Measurements from ENCODE around the gene CHFR. TPM values are rescaled to one million over a fixed set of nuclear protein-coding genes. Genes with fewer than 3 reads are reported as not detected.

CHFR gene
- polyA plus RNA-seq, 1 donor from 2014 or later, result 89.3 TPM

GRCh38 chr12:132835076-132836025 lies 52.1 kb downstream of the CHFR start:
- TF ChIP-seq MXI1 (conservative IDR thresholded peaks at IDR 0.05; ENCODE audit: poor library complexity, severe bottlenecking), result no peak
- TF ChIP-seq, protein P1, sequence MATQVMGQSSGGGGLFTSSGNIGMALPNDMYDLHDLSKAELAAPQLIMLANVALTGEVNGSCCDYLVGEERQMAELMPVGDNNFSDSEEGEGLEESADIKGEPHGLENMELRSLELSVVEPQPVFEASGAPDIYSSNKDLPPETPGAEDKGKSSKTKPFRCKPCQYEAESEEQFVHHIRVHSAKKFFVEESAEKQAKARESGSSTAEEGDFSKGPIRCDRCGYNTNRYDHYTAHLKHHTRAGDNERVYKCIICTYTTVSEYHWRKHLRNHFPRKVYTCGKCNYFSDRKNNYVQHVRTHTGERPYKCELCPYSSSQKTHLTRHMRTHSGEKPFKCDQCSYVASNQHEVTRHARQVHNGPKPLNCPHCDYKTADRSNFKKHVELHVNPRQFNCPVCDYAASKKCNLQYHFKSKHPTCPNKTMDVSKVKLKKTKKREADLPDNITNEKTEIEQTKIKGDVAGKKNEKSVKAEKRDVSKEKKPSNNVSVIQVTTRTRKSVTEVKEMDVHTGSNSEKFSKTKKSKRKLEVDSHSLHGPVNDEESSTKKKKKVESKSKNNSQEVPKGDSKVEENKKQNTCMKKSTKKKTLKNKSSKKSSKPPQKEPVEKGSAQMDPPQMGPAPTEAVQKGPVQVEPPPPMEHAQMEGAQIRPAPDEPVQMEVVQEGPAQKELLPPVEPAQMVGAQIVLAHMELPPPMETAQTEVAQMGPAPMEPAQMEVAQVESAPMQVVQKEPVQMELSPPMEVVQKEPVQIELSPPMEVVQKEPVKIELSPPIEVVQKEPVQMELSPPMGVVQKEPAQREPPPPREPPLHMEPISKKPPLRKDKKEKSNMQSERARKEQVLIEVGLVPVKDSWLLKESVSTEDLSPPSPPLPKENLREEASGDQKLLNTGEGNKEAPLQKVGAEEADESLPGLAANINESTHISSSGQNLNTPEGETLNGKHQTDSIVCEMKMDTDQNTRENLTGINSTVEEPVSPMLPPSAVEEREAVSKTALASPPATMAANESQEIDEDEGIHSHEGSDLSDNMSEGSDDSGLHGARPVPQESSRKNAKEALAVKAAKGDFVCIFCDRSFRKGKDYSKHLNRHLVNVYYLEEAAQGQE (IDR thresholded peaks at IDR 0.05; ENCODE audit: borderline replicate concordance), result no peak
- no peak for TF ChIP-seq CTCF (IDR thresholded peaks at IDR 0.05; ENCODE audit: poor library complexity, severe bottlenecking)
- TF ChIP-seq EP300 (conservative IDR thresholded peaks at IDR 0.05; ENCODE audit: poor library complexity, severe bottlenecking), result no peak
- TF ChIP-seq TAF1 (IDR thresholded peaks at IDR 0.05; ENCODE audit: low read depth), result no peak
- TF ChIP-seq RAD21 (conservative IDR thresholded peaks at IDR 0.05), result no peak
- no peak for TF ChIP-seq POLR2AphosphoS5 (IDR thresholded peaks at IDR 0.05)
- H3K36me3 ChIP-seq (ENCODE audit: insufficient read depth, low read length), result no peaks in the 10 kb centered on the region

DNA sequence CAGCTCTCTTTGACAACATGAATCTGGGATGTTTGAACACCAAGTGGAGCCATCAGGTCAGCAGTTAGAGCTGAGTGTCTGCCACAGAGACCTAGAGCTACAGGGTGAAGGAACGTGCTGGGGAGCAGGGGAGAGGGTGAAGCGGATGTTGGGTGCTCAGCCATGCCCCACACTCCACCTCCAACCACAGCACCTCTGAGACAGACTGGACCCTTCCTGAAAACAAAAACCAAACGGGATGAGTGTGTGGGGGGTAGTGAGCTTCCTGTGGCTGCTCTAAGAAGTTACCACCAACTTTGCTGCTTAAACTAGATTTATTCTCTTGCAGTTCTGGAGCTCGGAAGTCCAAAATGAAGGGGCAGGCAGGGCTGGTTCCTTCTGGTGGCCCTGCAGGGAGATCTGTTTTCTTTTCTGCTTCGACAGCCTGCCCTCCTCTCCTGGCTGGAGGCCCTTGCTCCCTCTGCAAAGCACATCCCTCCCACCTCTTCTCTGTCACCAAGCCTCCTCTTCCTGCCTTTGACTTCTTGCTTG lies 53.2 kb downstream of the CHFR start:
- H3K9me2 ChIP-seq (ENCODE audit: insufficient read depth, low read length), result no peaks in the 10 kb centered on the region
- H3K79me2 ChIP-seq (replicated peaks; ENCODE audit: insufficient read depth, low read length), result no peaks in the 10 kb centered on the region
- H3K9me3 ChIP-seq (ENCODE audit: low read length), result no peaks in the 10 kb centered on the region
- H3K4me3 ChIP-seq (ENCODE audit: low read length), result no peak overlapping the region
- no peak overlapping the region for H2AFZ ChIP-seq (ENCODE audit: low read depth, low read length)
- no peaks in the 10 kb centered on the region for H4K20me1 ChIP-seq (ENCODE audit: insufficient read depth)
- TF ChIP-seq, protein P1 (IDR thresholded peaks at IDR 0.05; ENCODE audit: borderline replicate concordance), result no peak
- no peak for TF ChIP-seq CTCF (IDR thresholded peaks at IDR 0.05; ENCODE audit: poor library complexity, severe bottlenecking)
- TF ChIP-seq EP300 (conservative IDR thresholded peaks at IDR 0.05; ENCODE audit: poor library complexity, severe bottlenecking), result no peak
- TF ChIP-seq MXI1 (conservative IDR thresholded peaks at IDR 0.05; ENCODE audit: poor library complexity, severe bottlenecking), result no peak
- no peak overlapping the region for H3K4me2 ChIP-seq (ENCODE audit: low read length)
- H3K27me3 ChIP-seq (ENCODE audit: insufficient read depth, low read depth, low read length), result no peaks in the 10 kb centered on the region
- H3F3A ChIP-seq (ENCODE audit: insufficient read depth, low read length, poor library complexity, severe bottlenecking), result peaks cover 2% of the 10 kb centered on the region
- H3K9ac ChIP-seq (ENCODE audit: low read length), result no peak overlapping the region
- H3K36me3 ChIP-seq (ENCODE audit: insufficient read depth, low read length), result no peaks in the 10 kb centered on the region
- H3K27ac ChIP-seq (ENCODE audit: low read length), result no peak overlapping the region

More at GRCh38 chr12:132835076-132836025, 52.1 kb downstream of the CHFR start:
- Histone ChIP-seq H3F3A (ENCODE audit: insufficient read depth, low read length, poor library complexity, severe bottlenecking) (no peaks in the 10 kb centered on the region), H3K9me3 (ENCODE audit: low read length) (no peaks in the 10 kb centered on the region), H3K9me2 (ENCODE audit: insufficient read depth, low read length) (no peaks in the 10 kb centered on the region), H3K9ac (ENCODE audit: low read length) (no peak overlapping the region), H3K4me3 (ENCODE audit: low read length) (no peak overlapping the region), H3K79me2 (replicated peaks; ENCODE audit: insufficient read depth, low read length) (no peaks in the 10 kb centered on the region), H3K4me2 (ENCODE audit: low read length) (no peak overlapping the region), H4K20me1 (ENCODE audit: insufficient read depth) (no peaks in the 10 kb centered on the region), H2AFZ (ENCODE audit: low read depth, low read length) (no peak overlapping the region), H3K27ac (ENCODE audit: low read length) (no peak overlapping the region), H3K27me3 (ENCODE audit: insufficient read depth, low read depth, low read length) (no peaks in the 10 kb centered on the region)

All from neural cell (in vitro differentiated cells).